ENCODE results near the gene IFIH1. TPM values are rescaled to one million over a fixed set of nuclear protein-coding genes. Genes with fewer than 3 reads are reported as not detected.
A peak's percentile ranks its signal among the peaks of the same experiment; 100 is the strongest.

IFIH1 gene
- 2.6 and 4.2 TPM in 2 replicates for total RNA-seq

- no peaks in the 10 kb centered on the region for H3K27me3 ChIP-seq (ENCODE audit: control insufficient read depth, insufficient read depth, low read length)
- TF ChIP-seq CTCF (IDR thresholded peaks at IDR 0.05; ENCODE audit: insufficient read depth, low read length, severe bottlenecking): peak; percentile 44
- H3K36me3 ChIP-seq (ENCODE audit: control insufficient read depth, insufficient read depth, low read length): no peaks in the 10 kb centered on the region
- peak within 1 kb of the TSS; percentile 76 for H3K4me3 ChIP-seq (ENCODE audit: low read depth, low read length)
- FAIRE-seq (no peak), DNase-seq (ENCODE audit: low read depth) (peak; percentile 78)
Observed at GRCh38 chr2:162318328-162319180, at the start of gene IFIH1. Gene IFIH1 (minus strand): TSS chr2:162318684. CDS start chr2:162318307, 377 bp downstream.

GRCh38 chr2:162365392-162365791 lies 46.9 kb upstream of the IFIH1 start:
- TF ChIP-seq CTCF (IDR thresholded peaks at IDR 0.05; ENCODE audit: insufficient read depth, low read length, severe bottlenecking): no peak
- H3K4me3 ChIP-seq (ENCODE audit: low read depth, low read length): no peak overlapping the region
- FAIRE-seq (no peak), DNase-seq (ENCODE audit: low read depth) (no peak)
- H3K36me3 ChIP-seq (ENCODE audit: control insufficient read depth, insufficient read depth, low read length): no peaks in the 10 kb centered on the region
- no peaks in the 10 kb centered on the region for H3K27me3 ChIP-seq (ENCODE audit: control insufficient read depth, insufficient read depth, low read length)

DNA sequence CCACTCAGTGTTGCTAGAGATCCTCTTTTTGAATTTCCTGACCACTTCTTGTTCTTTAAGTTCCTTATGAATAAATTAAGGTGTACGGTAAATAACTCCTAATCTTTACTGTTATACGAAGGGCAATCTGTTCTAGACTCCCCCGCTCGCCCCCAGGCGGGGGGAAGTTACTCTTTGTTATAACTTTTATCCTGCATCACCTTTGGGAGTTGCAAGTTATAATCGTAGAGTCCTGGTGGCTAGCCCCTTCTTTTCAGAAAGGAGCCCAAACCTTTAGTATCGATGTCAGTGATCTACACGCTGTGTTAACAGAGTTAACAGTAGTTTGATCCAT lies 26.1 kb upstream of the IFIH1 start:
- no peak for TF ChIP-seq CTCF (IDR thresholded peaks at IDR 0.05; ENCODE audit: insufficient read depth, low read length, severe bottlenecking)
- FAIRE-seq (no peak), DNase-seq (ENCODE audit: low read depth) (no peak)
- Histone ChIP-seq H3K36me3 (ENCODE audit: control insufficient read depth, insufficient read depth, low read length) (no peaks in the 10 kb centered on the region), H3K4me3 (ENCODE audit: low read depth, low read length) (peak overlapping the region; percentile 81), H3K27me3 (ENCODE audit: control insufficient read depth, insufficient read depth, low read length) (no peaks in the 10 kb centered on the region)

- TF ChIP-seq CTCF (IDR thresholded peaks at IDR 0.05; ENCODE audit: insufficient read depth, low read length, severe bottlenecking): peak; percentile 11
- peak; percentile 92 for FAIRE-seq
- no peaks in the 10 kb centered on the region for H3K36me3 ChIP-seq (ENCODE audit: control insufficient read depth, insufficient read depth, low read length)
Observed at GRCh38 chr2:162343824-162344616, 25.5 kb upstream of the IFIH1 start, which contains the start of gene GCA. Gene GCA (plus strand): TSS chr2:162344132. CDS start chr2:162344249, 117 bp downstream.

GRCh38 chr2:162343492-162343823 lies 25.0 kb upstream of the IFIH1 start:
- H3K36me3 ChIP-seq (ENCODE audit: control insufficient read depth, insufficient read depth, low read length): no peaks in the 10 kb centered on the region
- no peak for TF ChIP-seq CTCF (IDR thresholded peaks at IDR 0.05; ENCODE audit: insufficient read depth, low read length, severe bottlenecking)
- no peak for DNase-seq (ENCODE audit: low read depth)
- peak overlapping the region; percentile 81 for H3K4me3 ChIP-seq (ENCODE audit: low read depth, low read length)
- H3K27me3 ChIP-seq (ENCODE audit: control insufficient read depth, insufficient read depth, low read length): no peaks in the 10 kb centered on the region
- FAIRE-seq: no peak

More at GRCh38 chr2:162343824-162344616, 25.5 kb upstream of the IFIH1 start, which contains the start of gene GCA:
- Histone ChIP-seq H3K27me3 (ENCODE audit: control insufficient read depth, insufficient read depth, low read length) (no peaks in the 10 kb centered on the region), H3K4me3 (ENCODE audit: low read depth, low read length) (peak within 1 kb of the TSS; percentile 81)
- DNase-seq (ENCODE audit: low read depth): peak; percentile 93
